Neural cell (in vitro differentiated cells): ENCODE results near the gene RPRD1B. TPM values are rescaled to one million over a fixed set of nuclear protein-coding genes. Genes with fewer than 3 reads are reported as not detected.

Source experiments
- H2AFZ ChIP-seq: fragments of 200-600, 300-800 bp; sonication (generic), shearing (Covaris generic); 2 replicates; pipeline ENCODE4 v1.6.0; 2014; ENCODE audit warnings: low read depth, mild to moderate bottlenecking, antibody characterized with exemption, low read length, moderate library complexity
- H3F3A ChIP-seq: fragments of 200-600 bp; shearing (Covaris generic); 2 replicates; pipeline ENCODE4 v1.6.1; 2016; ENCODE audit warnings: mild to moderate bottlenecking, moderate library complexity, mixed read lengths, antibody characterized with exemption, low read length; ENCODE audit not compliant: insufficient read depth, poor library complexity, severe bottlenecking
- H3K27ac ChIP-seq: fragments of 200-600, 300-800 bp; sonication (generic), shearing (Covaris generic); 2 replicates; pipeline ENCODE4 v1.5.1; 2014; ENCODE audit warnings: mild to moderate bottlenecking, low read length, moderate library complexity
- H3K27me3 ChIP-seq: fragments of 300-800, 200-600 bp; sonication (generic), shearing (Covaris generic); 2 replicates; pipeline ENCODE4 v1.6.0; 2014; ENCODE audit warnings: mild to moderate bottlenecking, low read depth, low read length, moderate library complexity; ENCODE audit not compliant: insufficient read depth
- H3K36me3 ChIP-seq: fragments of 300-800, 200-600 bp; sonication (generic), shearing (Covaris generic); 2 replicates; pipeline ENCODE4 v1.5.1; 2014; ENCODE audit warnings: mild to moderate bottlenecking, antibody characterized with exemption, low read length, moderate library complexity; ENCODE audit not compliant: insufficient read depth
- H3K4me2 ChIP-seq: fragments of 300-800, 200-600 bp; sonication (generic), shearing (Covaris generic); 2 replicates; pipeline ENCODE4 v1.6.0; 2014; ENCODE audit warnings: mild to moderate bottlenecking, low read length
- H3K4me3 ChIP-seq: fragments of 300-800, 200-600 bp; sonication (generic), shearing (Covaris generic); 2 replicates; pipeline ENCODE4 v1.5.1; 2014; ENCODE audit warnings: mild to moderate bottlenecking, low read length, moderate library complexity
- H3K79me2 ChIP-seq: fragments of 200-600 bp; shearing (Covaris generic); replicated peaks from 2 replicates; pipeline ENCODE4 v1.6.0; 2014; ENCODE audit warnings: mild to moderate bottlenecking, low read length, moderate library complexity; ENCODE audit not compliant: insufficient read depth
- H3K9ac ChIP-seq: fragments of 300-800, 200-600 bp; sonication (generic), shearing (Covaris generic); 2 replicates; pipeline ENCODE4 v1.6.1; 2016; ENCODE audit warnings: mild to moderate bottlenecking, low read length, mixed read lengths
- H3K9me2 ChIP-seq: fragments of 200-600 bp; shearing (Covaris generic); 2 replicates; pipeline ENCODE4 v1.6.1; 2016; ENCODE audit warnings: mild to moderate bottlenecking, low read length, mixed read lengths; ENCODE audit not compliant: insufficient read depth
- H3K9me3 ChIP-seq: fragments of 200-600, 300-800 bp; sonication (generic), shearing (Covaris generic); 2 replicates; pipeline ENCODE4 v1.6.1; 2016; ENCODE audit warnings: mild to moderate bottlenecking, mixed run types, low read length, moderate library complexity, mixed read lengths
- H4K20me1 ChIP-seq: fragments of 200-600 bp; shearing (Covaris generic); 2 replicates; pipeline ENCODE4 v1.6.1; 2016; ENCODE audit warnings: mild to moderate bottlenecking, mixed run types; ENCODE audit not compliant: insufficient read depth
- EP300 ChIP-seq: fragments of 450-650 bp; conservative IDR thresholded peaks from 2 replicates; pipeline ENCODE4 v1.6.1; 2014; ENCODE audit warnings: antibody characterized with exemption, mild to moderate bottlenecking, moderate library complexity; ENCODE audit not compliant: poor library complexity, severe bottlenecking
- EZH2 ChIP-seq: fragments of 200-600, 300-800 bp; shearing (Covaris generic), sonication (generic); IDR thresholded peaks from 2 replicates; pipeline ENCODE4 v1.6.1; 2014; ENCODE audit warnings: antibody characterized with exemption, low read length, borderline replicate concordance, mild to moderate bottlenecking; ENCODE audit not compliant: insufficient read depth, poor library complexity, severe bottlenecking
- MXI1 ChIP-seq: fragments of 450-650 bp; conservative IDR thresholded peaks from 2 replicates; pipeline ENCODE4 v1.6.1; 2014; ENCODE audit warnings: antibody characterized with exemption, mild to moderate bottlenecking; ENCODE audit not compliant: poor library complexity, severe bottlenecking
- POLR2AphosphoS5 ChIP-seq: IDR thresholded peaks from 2 replicates; pipeline ENCODE4 v1.6.1; 2012
- RAD21 ChIP-seq: fragments of 450-650 bp; conservative IDR thresholded peaks from 2 replicates; pipeline ENCODE4 v1.6.1; 2014; ENCODE audit warnings: antibody characterized with exemption, mild to moderate bottlenecking, moderate library complexity
- SMC3 ChIP-seq: fragments of 450-650 bp; conservative IDR thresholded peaks from 2 replicates; pipeline ENCODE4 v1.6.1; 2014; ENCODE audit warnings: antibody characterized with exemption, mild to moderate bottlenecking, moderate library complexity; ENCODE audit not compliant: poor library complexity
- TAF1 ChIP-seq: IDR thresholded peaks from 2 replicates; pipeline ENCODE4 v1.6.1; 2012; ENCODE audit warnings: low read depth
- polyA plus RNA-seq: library from polyadenylated mRNA; depleted of rRNA; stranded (reverse); fragments of >200 nt; gene quantifications from 2 replicates; pipeline ENCODE4 v1.2.3, GENCODE V29; 2014
- TF ChIP-seq, protein P1 (sequence below): fragments of 450-650 bp; IDR thresholded peaks from 2 replicates; pipeline ENCODE4 v1.5.1; 2014; ENCODE audit warnings: antibody characterized with exemption, mild to moderate bottlenecking, moderate library complexity; ENCODE audit not compliant: poor library complexity, severe bottlenecking
- TF ChIP-seq, protein P2 (sequence below): IDR thresholded peaks from 2 replicates; pipeline ENCODE4 v1.6.1; 2012; ENCODE audit warnings: borderline replicate concordance

The RPRD1B gene
- polyA plus RNA-seq, 1 donor from 2014 or later, result 23.4 TPM

DNA sequence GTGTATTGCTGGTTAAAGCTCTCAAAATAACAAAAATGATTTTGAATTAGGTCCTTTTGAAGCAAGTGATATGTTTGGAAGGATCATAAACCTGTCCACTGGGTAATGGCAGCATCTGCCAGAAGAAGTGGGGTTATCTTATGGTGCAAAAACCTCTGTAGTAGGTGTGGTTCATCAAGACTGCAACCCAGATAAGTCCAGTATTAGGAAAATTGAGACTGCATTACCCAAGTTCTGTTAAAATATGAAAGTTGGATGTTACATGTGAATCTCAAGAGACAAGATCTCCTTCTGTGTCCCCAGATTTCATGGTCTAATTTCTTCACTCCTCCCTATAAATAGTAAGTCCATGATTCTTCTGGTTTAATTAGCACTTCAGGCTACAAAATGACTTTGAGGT, 59.4 kb downstream of the RPRD1B start:
- H4K20me1 ChIP-seq, result no peaks in the 10 kb centered on the region
- no peak overlapping the region for H3K4me2 ChIP-seq
- peaks cover 7% of the 10 kb centered on the region for H3K36me3 ChIP-seq
- H3K4me3 ChIP-seq, result no peak overlapping the region
- no peaks in the 10 kb centered on the region for H3K27me3 ChIP-seq
- H2AFZ ChIP-seq, result no peak overlapping the region
- no peak overlapping the region for H3K27ac ChIP-seq
- no peaks in the 10 kb centered on the region for H3K9me2 ChIP-seq
- TF ChIP-seq, protein P1, sequence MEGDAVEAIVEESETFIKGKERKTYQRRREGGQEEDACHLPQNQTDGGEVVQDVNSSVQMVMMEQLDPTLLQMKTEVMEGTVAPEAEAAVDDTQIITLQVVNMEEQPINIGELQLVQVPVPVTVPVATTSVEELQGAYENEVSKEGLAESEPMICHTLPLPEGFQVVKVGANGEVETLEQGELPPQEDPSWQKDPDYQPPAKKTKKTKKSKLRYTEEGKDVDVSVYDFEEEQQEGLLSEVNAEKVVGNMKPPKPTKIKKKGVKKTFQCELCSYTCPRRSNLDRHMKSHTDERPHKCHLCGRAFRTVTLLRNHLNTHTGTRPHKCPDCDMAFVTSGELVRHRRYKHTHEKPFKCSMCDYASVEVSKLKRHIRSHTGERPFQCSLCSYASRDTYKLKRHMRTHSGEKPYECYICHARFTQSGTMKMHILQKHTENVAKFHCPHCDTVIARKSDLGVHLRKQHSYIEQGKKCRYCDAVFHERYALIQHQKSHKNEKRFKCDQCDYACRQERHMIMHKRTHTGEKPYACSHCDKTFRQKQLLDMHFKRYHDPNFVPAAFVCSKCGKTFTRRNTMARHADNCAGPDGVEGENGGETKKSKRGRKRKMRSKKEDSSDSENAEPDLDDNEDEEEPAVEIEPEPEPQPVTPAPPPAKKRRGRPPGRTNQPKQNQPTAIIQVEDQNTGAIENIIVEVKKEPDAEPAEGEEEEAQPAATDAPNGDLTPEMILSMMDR, result no peak
- TF ChIP-seq, protein P2, sequence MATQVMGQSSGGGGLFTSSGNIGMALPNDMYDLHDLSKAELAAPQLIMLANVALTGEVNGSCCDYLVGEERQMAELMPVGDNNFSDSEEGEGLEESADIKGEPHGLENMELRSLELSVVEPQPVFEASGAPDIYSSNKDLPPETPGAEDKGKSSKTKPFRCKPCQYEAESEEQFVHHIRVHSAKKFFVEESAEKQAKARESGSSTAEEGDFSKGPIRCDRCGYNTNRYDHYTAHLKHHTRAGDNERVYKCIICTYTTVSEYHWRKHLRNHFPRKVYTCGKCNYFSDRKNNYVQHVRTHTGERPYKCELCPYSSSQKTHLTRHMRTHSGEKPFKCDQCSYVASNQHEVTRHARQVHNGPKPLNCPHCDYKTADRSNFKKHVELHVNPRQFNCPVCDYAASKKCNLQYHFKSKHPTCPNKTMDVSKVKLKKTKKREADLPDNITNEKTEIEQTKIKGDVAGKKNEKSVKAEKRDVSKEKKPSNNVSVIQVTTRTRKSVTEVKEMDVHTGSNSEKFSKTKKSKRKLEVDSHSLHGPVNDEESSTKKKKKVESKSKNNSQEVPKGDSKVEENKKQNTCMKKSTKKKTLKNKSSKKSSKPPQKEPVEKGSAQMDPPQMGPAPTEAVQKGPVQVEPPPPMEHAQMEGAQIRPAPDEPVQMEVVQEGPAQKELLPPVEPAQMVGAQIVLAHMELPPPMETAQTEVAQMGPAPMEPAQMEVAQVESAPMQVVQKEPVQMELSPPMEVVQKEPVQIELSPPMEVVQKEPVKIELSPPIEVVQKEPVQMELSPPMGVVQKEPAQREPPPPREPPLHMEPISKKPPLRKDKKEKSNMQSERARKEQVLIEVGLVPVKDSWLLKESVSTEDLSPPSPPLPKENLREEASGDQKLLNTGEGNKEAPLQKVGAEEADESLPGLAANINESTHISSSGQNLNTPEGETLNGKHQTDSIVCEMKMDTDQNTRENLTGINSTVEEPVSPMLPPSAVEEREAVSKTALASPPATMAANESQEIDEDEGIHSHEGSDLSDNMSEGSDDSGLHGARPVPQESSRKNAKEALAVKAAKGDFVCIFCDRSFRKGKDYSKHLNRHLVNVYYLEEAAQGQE, result no peak
- TF ChIP-seq TAF1 (no peak), POLR2AphosphoS5 (no peak), EZH2 (no peak), SMC3 (no peak), EP300 (no peak), RAD21 (no peak), MXI1 (no peak)
- H3F3A ChIP-seq, result no peaks in the 10 kb centered on the region
- no peak overlapping the region for H3K9ac ChIP-seq
- H3K79me2 ChIP-seq, result no peaks in the 10 kb centered on the region
- no peaks in the 10 kb centered on the region for H3K9me3 ChIP-seq

DNA sequence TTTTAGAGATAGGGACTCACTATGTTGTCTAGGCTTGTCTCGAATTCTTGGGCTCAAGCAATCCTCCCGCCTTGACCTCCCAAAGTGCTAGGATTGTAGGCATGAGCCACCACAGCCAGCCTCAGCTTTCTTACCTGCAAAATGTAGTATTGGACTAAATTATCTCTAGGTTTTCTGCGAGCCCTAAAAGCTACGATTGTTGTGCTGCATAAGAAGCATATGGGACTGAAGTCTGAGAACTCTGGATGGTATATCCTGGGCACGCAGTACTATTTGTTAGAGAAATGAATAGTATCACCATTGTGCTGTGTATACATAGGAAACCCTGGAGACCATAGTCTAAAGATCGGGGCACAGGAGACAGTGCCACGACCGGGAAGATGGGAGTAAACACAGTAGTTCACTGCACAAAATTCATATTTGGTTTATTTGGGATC, 60.1 kb downstream of the RPRD1B start:
- Histone ChIP-seq H3K27me3 (no peaks in the 10 kb centered on the region), H3K36me3 (peaks cover under 1% of the 10 kb centered on the region), H4K20me1 (no peaks in the 10 kb centered on the region), H3K9ac (no peak overlapping the region), H3K9me3 (no peaks in the 10 kb centered on the region), H3K79me2 (no peaks in the 10 kb centered on the region), H3K9me2 (no peaks in the 10 kb centered on the region), H3K4me2 (no peak overlapping the region), H3F3A (no peaks in the 10 kb centered on the region), H3K27ac (no peak overlapping the region), H3K4me3 (no peak overlapping the region), H2AFZ (no peak overlapping the region)
- TF ChIP-seq RAD21 (no peak), EZH2 (no peak), EP300 (no peak), TAF1 (no peak), POLR2AphosphoS5 (no peak), MXI1 (no peak), SMC3 (no peak)
- TF ChIP-seq, protein P2, result no peak
- TF ChIP-seq, protein P1, result no peak
